NCI-H2227 (cell line): ENCODE results near the gene MOB3B.

Experiments
- DNase-seq: peaks from one replicate; lab custom pipeline; 2025; ENCODE audit not compliant: unreplicated experiment; lab: John Stamatoyannopoulos, UW

Gene MOB3B

DNA sequence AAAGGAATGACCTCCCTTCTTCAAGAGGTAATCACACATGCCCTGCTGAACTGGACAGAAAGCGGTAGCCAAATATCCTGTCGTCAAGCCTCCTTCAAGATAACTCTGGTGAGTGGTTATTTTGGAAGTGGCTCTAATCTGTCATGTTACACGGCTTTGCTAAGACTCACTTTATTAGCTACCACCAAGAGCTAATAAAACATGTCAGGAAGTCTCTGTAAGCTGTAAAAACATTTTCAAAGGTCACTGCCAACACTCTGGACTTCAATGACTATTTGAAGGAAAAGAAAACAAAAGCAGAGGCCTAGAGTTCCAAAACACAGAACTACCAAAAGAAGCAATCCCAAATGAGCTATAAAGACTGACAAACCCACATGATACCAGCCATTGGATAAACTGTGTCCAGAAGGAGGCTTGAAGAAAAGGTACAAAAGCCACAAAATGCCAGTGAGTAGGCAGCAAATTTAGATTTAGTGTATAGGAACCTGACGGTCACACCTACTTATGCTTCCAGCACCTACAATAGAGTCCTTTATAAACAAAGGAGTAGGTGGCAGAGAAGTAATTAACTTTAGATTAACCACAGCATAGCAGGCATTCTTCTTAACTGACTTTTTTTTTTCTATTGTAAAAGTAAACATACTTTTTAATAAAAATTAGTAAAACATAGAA is 135.3 kb downstream of the MOB3B start:
- no peak for DNase-seq

DNA sequence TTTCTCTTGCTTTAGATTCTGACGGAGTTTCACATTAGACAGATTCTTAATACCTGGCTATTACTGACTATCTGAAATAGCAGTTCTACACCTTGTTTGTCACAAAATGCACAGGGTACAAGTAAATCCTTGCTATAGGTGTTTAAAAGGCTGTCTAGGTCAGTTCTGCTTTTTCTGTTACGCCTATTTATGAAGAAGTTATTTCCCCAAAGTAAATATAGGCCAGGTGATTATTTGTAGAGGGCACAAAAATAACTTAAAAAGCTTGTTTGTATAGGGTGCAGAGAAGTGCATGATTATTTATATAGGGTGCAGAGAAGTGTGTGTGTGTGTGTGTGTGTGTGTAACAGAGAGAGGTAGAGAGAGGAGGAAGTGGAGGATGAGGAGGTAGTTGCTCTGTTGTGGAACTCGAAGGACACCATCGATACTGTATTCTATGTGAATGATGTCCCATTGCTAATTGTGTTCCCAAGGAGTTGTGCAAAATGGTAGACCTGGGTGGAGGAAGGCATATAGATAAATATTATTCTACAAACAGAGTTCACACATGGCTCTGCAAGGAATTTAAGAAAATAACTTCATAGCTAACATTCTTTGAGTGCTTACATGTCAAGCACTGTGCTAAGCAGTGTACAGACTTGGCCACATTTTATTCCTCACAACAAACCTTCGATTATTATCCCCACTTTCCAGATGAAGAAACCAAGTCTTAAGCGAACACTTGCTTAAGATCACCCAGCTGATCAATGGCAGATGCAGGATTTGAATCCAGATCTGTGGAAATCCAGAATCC is 136.4 kb downstream of the MOB3B start:
- DNase-seq: no peak

GRCh38 chr9:27392451-27392850 is 137.2 kb downstream of the MOB3B start:
- no peak for DNase-seq

DNA sequence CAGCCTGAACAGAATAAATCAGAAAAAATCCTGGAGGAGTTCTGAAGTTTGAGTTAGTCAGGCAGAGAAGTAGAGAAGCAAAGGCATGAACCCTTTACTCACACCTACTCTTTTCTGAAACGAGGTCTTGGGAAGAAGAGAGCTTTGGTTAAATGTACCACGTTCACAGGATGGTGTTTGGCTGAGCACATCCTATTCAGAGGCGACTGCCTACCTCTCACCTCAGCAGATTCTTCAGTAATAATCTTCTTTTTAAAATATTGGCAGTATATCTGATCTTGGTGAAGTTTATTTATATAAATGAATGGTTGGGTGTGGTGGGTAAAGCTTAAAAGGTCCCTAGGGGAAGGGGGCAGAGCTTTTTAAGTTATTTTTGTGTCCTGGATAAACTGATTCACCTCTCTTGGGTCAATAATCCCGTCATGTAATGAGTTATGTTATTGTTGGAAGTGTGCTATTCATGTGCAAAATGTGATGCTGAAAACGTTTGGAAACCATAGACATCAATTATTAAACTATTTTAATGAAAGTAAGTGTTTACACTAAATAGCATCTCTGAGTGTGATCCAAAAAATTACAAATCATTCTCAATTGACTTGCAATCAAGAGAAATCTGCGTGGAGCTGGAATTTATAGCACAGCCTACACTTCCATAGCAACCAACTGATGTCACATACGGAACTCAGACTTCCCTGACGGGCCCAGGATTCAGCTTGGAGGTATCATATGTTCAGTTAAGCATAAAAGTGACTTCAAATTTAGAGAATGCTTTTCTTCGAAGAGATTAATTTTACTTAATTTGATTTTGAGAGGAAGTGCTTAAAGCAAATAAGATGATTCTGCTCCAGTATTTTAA is 138.3 kb downstream of the MOB3B start:
- no peak for DNase-seq

GRCh38 chr9:27388150-27388549 is 141.5 kb downstream of the MOB3B start:
- DNase-seq: no peak

DNA sequence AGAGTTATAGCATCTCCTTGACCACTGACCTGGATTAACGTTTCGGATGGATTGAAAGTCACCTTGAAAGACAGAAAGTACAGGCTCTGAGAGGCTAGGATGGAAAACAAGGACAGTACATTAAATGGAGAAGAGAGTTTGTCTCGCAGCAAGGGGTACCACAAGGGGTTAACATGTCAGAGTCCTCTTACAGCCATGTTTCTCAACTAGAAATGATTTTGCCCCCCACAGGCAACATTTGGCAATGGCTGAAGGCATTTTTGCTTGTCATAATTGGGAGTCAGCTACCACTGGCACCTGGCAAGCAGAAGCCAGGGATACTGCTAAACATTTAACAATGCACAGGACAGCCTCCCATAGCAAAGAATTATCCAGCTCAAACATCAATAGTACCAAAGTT is 141.9 kb downstream of the MOB3B start:
- no peak for DNase-seq

- DNase-seq: no peak
These were observed 143.0 kb downstream of the MOB3B start for GRCh38 chr9:27386571-27387091.

GRCh38 chr9:27385606-27386322 is 143.8 kb downstream of the MOB3B start:
- DNase-seq: no peak

DNA sequence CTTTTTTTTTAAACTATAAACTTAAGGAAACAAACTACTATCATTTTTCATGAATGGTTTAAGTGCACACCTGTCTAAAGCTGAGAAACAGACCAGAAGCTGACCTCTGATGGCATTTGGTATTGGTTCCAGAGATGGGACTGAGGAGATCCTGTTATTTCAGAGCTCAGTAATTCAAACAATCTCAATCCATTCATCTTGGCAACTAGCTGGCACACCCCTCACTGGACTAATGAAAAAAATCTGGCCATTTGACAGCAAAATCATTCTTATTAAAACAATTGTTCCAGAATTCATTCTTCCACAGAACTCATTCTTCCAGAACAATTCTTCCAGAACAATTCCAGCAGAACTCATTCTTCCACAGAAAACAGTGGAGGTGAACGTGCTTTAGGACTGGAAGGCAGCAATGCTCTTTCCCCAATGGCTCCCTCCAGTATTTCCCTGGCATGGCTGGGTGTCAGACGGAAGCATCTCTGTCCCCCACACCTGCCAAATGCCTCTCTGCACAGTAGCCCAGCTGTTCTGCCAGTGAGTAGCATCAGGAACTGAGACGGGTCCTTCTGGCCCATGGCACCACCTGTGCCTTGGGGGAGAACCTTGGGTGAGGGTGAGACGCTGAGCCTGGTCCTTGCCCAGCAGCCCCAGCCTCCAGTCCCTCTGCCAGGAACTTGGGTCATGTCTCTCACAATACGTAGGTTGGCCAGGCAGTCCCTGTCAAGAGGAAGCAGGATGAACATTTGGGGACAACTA is 145.2 kb downstream of the MOB3B start:
- DNase-seq: no peak

DNA sequence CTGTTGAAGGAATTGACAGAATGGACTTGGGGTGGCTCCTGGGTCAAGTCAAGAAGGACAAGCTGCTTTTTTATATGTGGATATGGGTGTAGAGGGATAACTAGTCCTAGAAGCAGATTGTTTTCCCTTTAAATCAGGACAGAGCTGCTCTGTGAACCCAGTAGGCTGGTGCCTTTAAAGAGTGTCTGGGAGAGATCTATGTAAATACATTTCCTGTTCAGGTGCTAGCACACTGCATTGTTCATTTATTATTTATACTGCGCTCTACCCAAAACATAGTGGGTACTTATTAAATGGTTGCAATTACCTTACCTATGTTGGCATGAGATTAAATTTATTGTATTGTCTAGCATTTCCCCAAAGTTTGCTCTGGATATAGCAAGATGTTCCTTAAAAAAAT is 146.1 kb downstream of the MOB3B start:
- DNase-seq: no peak

GRCh38 chr9:27382975-27383374 is 146.6 kb downstream of the MOB3B start:
- no peak for DNase-seq

- no peak for DNase-seq
These were observed 147.3 kb downstream of the MOB3B start for GRCh38 chr9:27382308-27382707.

- no peak for DNase-seq
These were observed 150.0 kb downstream of the MOB3B start for GRCh38 chr9:27379311-27380251.

GRCh38 chr9:27377811-27378456 is 151.7 kb downstream of the MOB3B start:
- no peak for DNase-seq

GRCh38 chr9:27377147-27377807 is 152.3 kb downstream of the MOB3B start:
- no peak for DNase-seq

DNA sequence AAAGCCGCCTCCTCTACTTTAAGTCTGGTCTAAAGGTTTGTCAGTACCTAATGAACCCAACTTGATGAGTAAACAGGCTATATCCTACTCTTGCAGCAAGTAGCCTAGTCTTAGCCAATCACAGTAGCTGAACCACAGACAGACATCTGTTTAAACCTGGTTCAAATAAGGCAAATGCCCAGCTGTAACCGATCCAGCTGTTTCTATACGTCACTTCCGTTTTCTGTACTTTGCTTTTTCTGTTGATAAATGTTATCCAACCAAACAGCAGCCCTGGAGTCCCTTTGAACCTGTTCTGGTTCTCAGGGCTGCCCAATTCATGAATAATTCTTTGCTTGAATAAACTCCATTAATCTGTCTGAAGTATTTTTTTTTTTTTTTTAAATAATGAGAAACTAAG is 155.8 kb downstream of the MOB3B start:
- no peak for DNase-seq

DNA sequence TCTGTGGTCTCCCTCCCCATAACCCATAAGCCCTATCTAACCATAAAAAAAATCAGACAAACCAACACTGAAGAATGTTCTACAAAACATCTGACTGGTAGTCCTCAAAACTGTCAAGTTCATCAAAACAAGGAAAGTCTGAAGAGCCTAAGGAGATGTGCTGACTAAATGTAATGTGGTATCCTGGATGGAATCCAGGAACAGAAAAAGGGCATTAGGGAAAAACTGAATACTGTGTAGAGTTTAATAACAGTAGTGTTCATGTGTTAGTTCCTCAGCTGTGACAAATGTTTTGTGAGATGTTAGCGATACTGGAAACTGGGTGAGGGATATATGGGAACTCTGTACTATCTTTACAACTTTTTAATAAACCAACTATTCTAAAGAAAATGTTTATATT is 157.0 kb downstream of the MOB3B start:
- DNase-seq: no peak

- DNase-seq: no peak
These were observed 158.2 kb downstream of the MOB3B start for GRCh38 chr9:27371382-27371781.
